Large intestine (tissue), 3 donors: ENCODE measurements around the gene MRPL49. TPM values are rescaled to one million over a fixed set of nuclear protein-coding genes. Genes with fewer than 3 reads are reported as not detected.
A peak's percentile ranks its signal among the peaks of the same experiment; 100 is the strongest.

Experiments used
- DNase-seq, 2 donors: peaks; one replicate each; pipeline versions ENCODE4 v3.0.0 to v3.0.0-alpha.2; 2013
- H3K27ac ChIP-seq: one replicate; pipeline ENCODE4 v1.5.1; 2013; ENCODE audit warnings: low read length
- H3K27me3 ChIP-seq: 2 replicates; pipeline ENCODE4 v1.6.1; 2013; ENCODE audit warnings: low read length; ENCODE audit not compliant: control insufficient read depth, insufficient read depth
- H3K36me3 ChIP-seq: 2 replicates; pipeline ENCODE4 v1.6.1; 2013; ENCODE audit warnings: low read length; ENCODE audit not compliant: control insufficient read depth, insufficient read depth
- H3K4me1 ChIP-seq: one replicate; pipeline ENCODE4 v1.6.1; 2013; ENCODE audit warnings: low read length; ENCODE audit not compliant: control insufficient read depth, insufficient read depth
- H3K4me3 ChIP-seq: one replicate; pipeline ENCODE4 v1.5.1; 2013; ENCODE audit warnings: low read length
- H3K9me3 ChIP-seq: one replicate; pipeline ENCODE4 v1.6.1; 2013; ENCODE audit warnings: mild to moderate bottlenecking, low read depth, low read length, moderate library complexity; ENCODE audit not compliant: control insufficient read depth
- WGBS: methylation state at CpG from one replicate; pipeline ENCODE4 v1.1.5; 2013; ENCODE audit warnings: low lambda C conversion rate; ENCODE audit not compliant: insufficient coverage; 5-methylcytosine and 5-hydroxymethylcytosine counted together
- polyA plus RNA-seq: library from polyadenylated mRNA; unstranded; fragments of 120-200 nt; gene quantifications from one replicate; pipeline ENCODE4 v1.2.1, GENCODE V29; 2013

Gene MRPL49
- polyA plus RNA-seq, 1 donor, result 35.1 TPM

DNA sequence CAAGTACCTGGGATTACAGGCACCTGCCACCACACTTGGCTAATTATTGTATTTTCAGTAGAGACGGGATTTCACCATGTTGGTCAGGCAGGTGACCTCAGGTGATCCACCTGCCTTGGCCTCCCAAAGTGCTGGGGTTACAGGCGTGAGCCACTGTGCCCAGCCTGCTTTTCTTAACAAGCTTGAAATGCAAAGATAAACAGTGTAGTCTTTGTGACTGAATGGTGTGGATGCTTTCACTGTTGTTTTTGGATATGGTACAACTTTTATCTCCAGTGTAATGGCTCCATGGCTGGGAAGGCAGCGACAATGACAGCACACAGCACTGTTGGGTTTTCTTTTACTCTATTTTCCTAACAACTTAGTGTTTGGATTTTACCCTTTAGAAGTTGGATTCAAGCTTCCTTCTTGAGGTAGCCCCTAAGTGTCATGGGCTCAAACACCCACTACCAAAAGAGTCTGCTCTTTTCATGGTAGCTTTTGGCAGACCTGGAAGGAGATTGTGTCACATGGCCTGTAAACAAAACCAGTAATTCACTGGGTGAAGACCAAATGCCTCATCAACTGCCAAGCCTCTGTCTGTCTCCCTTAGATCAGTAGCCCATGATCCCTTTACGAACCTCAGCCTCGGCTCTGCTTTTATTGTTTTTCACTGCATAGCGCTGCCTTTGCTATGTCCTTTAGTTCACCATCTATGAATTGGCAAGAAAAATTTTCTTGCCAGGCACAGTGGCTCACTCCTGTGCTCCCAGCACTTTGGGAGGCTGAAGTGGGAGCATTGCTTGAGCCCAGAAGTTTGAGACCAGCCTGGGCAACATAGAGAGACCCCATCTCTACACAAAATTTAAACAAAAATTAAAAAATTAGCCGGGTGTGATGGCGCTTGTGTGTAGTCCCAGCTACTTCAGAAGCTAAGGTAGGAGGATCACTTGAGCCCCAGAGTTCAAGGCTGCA, 19.7 kb upstream of the MRPL49 start:
- H3K4me3 ChIP-seq, result no peak overlapping the region
- no CpG with 5 or more reads among the region's 8 CpGs for WGBS
- H3K36me3 ChIP-seq, result peaks cover 35% of the 10 kb centered on the region

DNA sequence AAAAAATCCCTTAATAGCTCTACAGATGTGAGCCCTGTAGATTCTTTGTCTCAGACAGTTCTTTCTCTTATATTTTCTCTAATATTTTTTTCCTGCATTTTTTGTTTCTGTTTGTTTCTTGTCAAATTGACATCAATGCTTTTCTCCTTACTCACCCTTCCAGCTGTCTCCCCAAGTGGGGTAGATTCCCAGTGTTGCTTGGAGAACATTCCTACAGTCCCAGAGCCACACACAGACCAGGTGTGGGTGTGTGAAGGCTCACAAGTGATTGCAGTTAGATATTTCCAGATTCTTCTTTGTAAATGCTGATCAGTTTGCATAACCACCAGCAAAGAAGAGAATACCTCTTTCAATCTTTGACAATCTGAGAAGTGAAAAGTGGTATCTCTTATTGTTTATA, 18.6 kb upstream of the MRPL49 start:
- peaks cover 40% of the 10 kb centered on the region for H3K36me3 ChIP-seq
- no peaks in the 10 kb centered on the region for H3K4me1 ChIP-seq
- no peaks in the 10 kb centered on the region for H3K27me3 ChIP-seq
- H3K4me3 ChIP-seq, result no peak overlapping the region
- DNase-seq, result no peak
- H3K9me3 ChIP-seq, result peaks cover 8% of the 10 kb centered on the region
- no peak overlapping the region for H3K27ac ChIP-seq

More for the DNA sequence above, 19.7 kb upstream of the MRPL49 start:
- no peak for DNase-seq
- Histone ChIP-seq H3K27ac (no peak overlapping the region), H3K9me3 (no peaks in the 10 kb centered on the region), H3K27me3 (no peaks in the 10 kb centered on the region), H3K4me1 (peaks cover 3% of the 10 kb centered on the region)

DNA sequence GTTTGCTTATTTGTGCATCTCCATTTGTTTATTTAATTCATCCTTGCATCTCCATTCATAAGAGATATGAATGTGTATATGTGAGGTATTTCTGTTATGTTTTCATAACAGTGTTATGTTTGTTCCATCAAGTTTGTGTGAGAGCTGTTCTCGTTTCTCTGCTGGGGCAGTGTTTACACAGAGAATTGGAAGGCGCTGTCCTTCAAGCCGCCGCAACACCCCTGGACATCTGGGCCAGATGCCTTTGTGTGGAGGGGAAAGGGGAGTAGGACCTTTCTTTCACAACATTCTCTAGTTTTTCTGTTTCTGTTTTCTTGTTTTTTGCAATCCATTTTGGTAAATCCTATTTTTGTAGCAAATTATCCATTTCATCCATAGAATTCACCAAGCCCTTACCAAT, 17.5 kb upstream of the MRPL49 start:
- peaks cover 8% of the 10 kb centered on the region for H3K9me3 ChIP-seq
- no peaks in the 10 kb centered on the region for H3K4me1 ChIP-seq
- peaks cover 44% of the 10 kb centered on the region for H3K36me3 ChIP-seq
- WGBS, result no CpG with 5 or more reads among the region's 4 CpGs
- H3K27ac ChIP-seq, result no peak overlapping the region
- no peak overlapping the region for H3K4me3 ChIP-seq
- no peaks in the 10 kb centered on the region for H3K27me3 ChIP-seq
- DNase-seq, result no peak

DNA sequence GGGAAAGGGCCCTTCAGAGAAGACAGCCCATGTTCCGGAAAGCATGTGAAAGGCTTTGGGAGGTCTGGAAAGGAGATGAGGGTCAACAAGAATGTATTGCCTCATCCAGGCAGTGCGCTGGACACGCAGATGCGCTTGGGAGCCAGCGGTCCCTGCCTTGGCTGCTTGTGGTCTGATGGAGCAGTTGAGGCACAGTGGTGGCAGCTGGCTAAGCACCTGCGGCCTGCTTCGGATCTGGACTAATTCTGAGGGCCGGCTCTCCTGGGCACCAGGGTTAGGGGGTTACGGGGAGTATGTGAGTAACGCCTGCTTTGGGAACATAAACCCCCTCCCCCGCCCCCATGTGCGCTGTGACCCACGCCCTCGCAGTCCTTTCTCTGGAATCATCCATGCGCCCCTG, 15.0 kb upstream of the MRPL49 start:
- Histone ChIP-seq H3K27me3 (no peaks in the 10 kb centered on the region), H3K4me1 (peaks cover 12% of the 10 kb centered on the region), H3K9me3 (peaks cover 8% of the 10 kb centered on the region), H3K36me3 (peaks cover 49% of the 10 kb centered on the region), H3K27ac (no peak overlapping the region), H3K4me3 (no peak overlapping the region)
- no CpG with 5 or more reads among the region's 15 CpGs for WGBS
- DNase-seq, result no peak

DNA sequence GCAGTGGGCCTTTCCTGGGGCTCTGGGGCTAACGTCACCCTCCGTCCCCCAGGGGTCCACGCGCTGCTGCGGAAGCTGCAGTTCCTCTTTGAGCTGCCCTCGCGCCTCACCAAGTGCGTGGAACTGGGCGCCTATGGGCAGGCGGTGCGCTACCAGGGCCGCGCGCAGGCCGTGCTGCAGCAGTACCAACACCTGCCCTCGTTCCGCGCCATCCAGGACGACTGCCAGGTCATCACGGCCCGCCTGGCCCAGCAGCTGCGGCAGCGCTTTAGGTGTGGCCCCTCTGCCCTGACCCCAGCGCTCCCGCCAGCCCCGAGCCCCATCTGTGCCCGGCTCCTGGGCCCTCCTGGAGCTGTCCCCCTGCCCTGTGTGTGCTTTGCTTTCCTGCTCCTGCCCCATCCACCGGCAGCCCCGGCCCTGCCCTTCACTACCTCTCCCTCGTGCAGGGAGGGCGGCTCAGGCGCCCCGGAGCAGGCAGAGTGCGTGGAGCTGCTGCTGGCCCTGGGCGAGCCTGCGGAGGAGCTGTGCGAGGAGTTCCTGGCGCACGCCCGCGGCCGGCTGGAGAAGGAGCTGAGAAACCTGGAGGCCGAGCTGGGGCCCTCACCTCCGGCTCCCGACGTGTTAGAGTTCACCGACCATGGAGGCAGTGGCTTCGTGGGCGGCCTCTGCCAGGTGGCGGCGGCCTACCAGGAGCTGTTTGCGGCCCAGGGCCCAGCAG, 14.2 kb upstream of the MRPL49 start:
- Histone ChIP-seq H3K4me1 (peaks cover 15% of the 10 kb centered on the region), H3K27ac (no peak overlapping the region), H3K36me3 (peaks cover 43% of the 10 kb centered on the region), H3K27me3 (peaks cover 2% of the 10 kb centered on the region), H3K4me3 (no peak overlapping the region), H3K9me3 (peaks cover 8% of the 10 kb centered on the region)
- WGBS, result no CpG with 5 or more reads among the region's 52 CpGs
- DNase-seq, result no peak

DNA sequence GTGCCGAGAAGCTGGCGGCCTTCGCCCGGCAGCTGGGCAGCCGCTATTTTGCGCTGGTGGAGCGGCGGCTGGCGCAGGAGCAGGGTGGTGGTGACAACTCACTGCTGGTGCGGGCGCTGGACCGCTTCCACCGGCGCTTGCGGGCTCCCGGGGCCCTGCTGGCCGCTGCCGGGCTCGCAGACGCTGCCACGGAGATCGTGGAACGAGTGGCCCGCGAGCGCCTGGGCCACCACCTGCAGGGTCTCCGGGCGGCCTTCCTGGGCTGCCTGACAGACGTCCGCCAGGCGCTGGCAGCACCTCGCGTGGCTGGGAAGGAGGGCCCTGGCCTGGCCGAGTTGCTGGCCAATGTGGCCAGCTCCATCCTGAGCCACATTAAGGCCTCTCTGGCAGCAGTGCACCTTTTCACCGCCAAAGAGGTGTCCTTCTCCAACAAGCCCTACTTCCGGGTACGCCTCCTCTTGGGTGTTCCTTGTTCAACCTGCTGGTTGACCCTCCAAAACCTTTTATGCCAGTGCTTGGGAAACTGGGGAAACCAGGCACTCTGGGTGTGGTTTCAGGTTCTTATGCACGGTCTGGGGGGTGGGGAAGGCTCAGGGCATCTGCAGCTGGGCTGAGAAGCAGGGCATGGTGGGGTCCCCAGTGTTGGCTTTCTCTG, 13.5 kb upstream of the MRPL49 start:
- H3K27ac ChIP-seq, result no peak overlapping the region

DNA sequence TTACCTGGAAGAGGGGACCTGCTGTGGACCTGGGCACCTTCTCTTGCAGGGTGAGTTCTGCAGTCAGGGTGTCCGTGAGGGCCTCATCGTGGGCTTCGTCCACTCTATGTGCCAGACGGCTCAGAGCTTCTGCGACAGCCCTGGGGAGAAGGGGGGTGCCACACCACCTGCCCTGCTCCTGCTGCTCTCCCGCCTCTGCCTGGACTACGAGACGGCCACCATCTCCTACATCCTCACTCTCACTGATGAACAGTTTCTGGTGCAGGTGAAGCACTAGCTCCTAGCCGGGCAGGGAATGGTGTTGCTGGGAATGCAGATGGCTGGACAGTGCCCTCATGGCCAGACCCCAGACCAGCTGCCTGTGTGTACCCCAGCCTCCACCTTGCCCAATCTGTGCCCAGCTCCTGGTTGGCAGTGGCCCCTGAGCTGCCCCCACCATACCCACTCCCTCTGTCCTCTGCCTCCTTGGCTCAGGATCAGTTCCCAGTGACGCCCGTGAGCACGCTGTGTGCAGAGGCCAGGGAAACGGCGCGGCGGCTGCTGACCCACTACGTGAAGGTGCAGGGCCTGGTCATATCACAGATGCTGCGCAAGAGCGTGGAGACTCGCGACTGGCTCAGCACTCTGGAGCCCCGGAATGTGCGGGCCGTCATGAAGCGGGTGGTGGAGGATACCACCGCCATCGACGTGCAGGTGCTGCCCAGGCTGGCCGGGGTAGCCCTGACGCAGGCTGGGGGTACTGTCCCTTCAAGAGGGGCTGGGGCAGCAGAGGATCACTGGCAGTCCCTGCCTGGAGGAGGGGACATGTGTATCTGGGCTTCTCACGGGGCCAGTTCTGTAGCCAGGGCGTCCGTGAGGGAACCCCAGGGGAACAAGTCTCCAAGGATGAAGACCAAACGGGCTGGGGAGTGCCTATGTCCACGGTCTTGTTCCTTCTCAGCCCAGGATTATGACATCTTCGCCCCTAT, 12.6 kb upstream of the MRPL49 start:
- H3K9me3 ChIP-seq, result peaks cover 8% of the 10 kb centered on the region
- no CpG with 5 or more reads among the region's 36 CpGs for WGBS
- H3K4me3 ChIP-seq, result no peak overlapping the region
- no peak for DNase-seq
- no peak overlapping the region for H3K27ac ChIP-seq
- H3K4me1 ChIP-seq, result peaks cover 26% of the 10 kb centered on the region
- H3K27me3 ChIP-seq, result peaks cover 2% of the 10 kb centered on the region
- H3K36me3 ChIP-seq, result peaks cover 43% of the 10 kb centered on the region

More for the DNA sequence above, 13.5 kb upstream of the MRPL49 start:
- no peak for DNase-seq
- peaks cover 8% of the 10 kb centered on the region for H3K9me3 ChIP-seq
- peaks cover 22% of the 10 kb centered on the region for H3K4me1 ChIP-seq
- H3K27me3 ChIP-seq, result peaks cover 2% of the 10 kb centered on the region
- peaks cover 43% of the 10 kb centered on the region for H3K36me3 ChIP-seq
- whole genome bisulfite sequencing, result no CpG with 5 or more reads among the region's 38 CpGs
- H3K4me3 ChIP-seq, result no peak overlapping the region

DNA sequence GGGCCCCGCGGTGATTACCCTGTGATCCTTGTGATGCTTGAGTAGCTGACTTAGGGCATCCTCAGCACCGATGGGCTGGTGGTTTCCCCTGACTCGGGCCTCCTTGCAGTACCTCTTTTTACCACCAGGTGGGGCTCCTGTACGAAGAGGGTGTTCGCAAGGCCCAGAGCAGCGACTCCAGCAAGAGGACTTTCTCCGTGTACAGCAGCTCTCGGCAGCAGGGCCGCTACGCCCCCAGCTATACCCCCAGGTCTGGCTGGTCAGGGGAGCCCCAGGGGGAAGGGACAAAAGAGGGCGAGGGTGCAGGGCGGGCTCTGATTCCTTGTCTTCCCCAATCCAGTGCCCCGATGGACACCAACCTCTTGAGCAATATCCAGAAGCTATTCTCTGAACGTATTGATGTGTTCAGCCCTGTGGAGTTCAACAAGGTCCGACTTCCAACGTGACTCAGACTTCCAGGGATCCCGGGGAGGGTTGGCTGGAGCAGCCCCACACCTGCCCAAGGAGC, 11.7 kb upstream of the MRPL49 start:
- Histone ChIP-seq H3K36me3 (peaks cover 41% of the 10 kb centered on the region), H3K4me3 (no peak overlapping the region), H3K27me3 (peaks cover 2% of the 10 kb centered on the region), H3K4me1 (peaks cover 26% of the 10 kb centered on the region), H3K9me3 (peaks cover 8% of the 10 kb centered on the region), H3K27ac (peak overlapping the region; percentile 53)
- DNase-seq, result peak; percentile 79 to 82
- WGBS, result no CpG with 5 or more reads among the region's 18 CpGs

DNA sequence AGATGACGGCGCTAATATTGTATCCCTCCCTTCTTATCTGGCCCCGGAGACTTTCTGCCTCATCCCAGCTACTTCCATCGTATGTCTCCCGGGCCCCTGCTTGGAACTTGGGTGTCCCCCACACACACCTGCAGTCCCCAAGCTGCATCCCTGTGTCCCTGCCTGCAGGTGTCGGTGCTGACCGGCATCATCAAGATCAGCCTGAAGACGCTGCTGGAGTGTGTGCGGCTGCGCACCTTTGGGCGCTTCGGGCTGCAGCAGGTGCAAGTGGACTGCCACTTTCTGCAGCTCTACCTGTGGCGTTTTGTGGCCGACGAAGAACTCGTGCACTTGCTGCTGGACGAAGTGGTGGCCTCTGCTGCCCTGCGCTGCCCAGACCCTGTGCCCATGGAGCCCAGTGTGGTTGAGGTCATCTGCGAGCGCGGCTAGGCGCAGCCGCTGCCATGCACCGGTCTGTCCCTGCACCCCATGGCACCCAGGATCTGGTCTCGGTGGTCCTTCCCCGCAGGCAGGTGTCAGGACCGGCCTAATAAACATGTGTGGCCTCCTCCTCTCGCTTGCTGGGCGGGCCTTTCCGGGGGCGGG, 10.9 kb upstream of the MRPL49 start:
- 100% methylated on average over 2 of the region's 31 CpGs for WGBS
- H3K27me3 ChIP-seq, result peaks cover 2% of the 10 kb centered on the region
- H3K4me1 ChIP-seq, result peaks cover 30% of the 10 kb centered on the region
- H3K9me3 ChIP-seq, result peaks cover 8% of the 10 kb centered on the region
- no peak for DNase-seq
- peak overlapping the region; percentile 53 for H3K27ac ChIP-seq
- H3K36me3 ChIP-seq, result peaks cover 42% of the 10 kb centered on the region
- H3K4me3 ChIP-seq, result no peak overlapping the region
